Ascending aorta (tissue), 2 donors: Measurements from ENCODE around the gene DCBLD1. TPM values are rescaled to one million over a fixed set of nuclear protein-coding genes. Genes with fewer than 3 reads are reported as not detected.
"Not testable (repeated sequence)": the region's sequence is repeated elsewhere in the genome, so short reads cannot be mapped to it uniquely, and the experiment has no call there.

Experiments used
- DNase-seq, 2 donors: peaks; one replicate each; pipeline ENCODE4 v3.0.0-alpha.2; 2019; ENCODE audit warnings: low spot score in 2 of 2
- H3K27ac ChIP-seq, 2 donors: fragments of 200-600 bp; sonication (generic); one replicate each; pipeline ENCODE4 v1.5.1; 2016 to 2017; ENCODE audit warnings: mild to moderate bottlenecking in 1 of 2
- H3K27me3 ChIP-seq: fragments of 200-600 bp; sonication (generic); one replicate; pipeline ENCODE4 v1.5.1; 2017
- H3K36me3 ChIP-seq, 2 donors: fragments of 200-600 bp; sonication (generic); one replicate each; pipeline ENCODE4 v1.5.1; 2016
- H3K4me1 ChIP-seq, 2 donors: fragments of 200-600 bp; sonication (generic); one replicate each; pipeline ENCODE4 v1.5.1; 2016 to 2017; ENCODE audit warnings: mild to moderate bottlenecking in 1 of 2
- H3K4me3 ChIP-seq, 2 donors: fragments of 200-600 bp; sonication (generic); one replicate each; pipeline ENCODE4 v1.5.1; 2016 to 2017; ENCODE audit warnings: mild to moderate bottlenecking in 1 of 2
- H3K9me3 ChIP-seq, 2 donors: fragments of 200-600 bp; sonication (generic); one replicate each; pipeline ENCODE4 v1.5.1; 2016
- CTCF ChIP-seq, 3 experiments: fragments of 200-600 bp in 2 of 3; fragments of 450-650 bp in 1 of 3; sonication (generic) in 2 of 3; IDR thresholded peaks; one replicate each; pipeline ENCODE4 v1.5.1; 2016 to 2019; ENCODE audit warnings: antibody characterized with exemption in 3 of 3, mild to moderate bottlenecking in 1 of 3, moderate library complexity in 1 of 3
- intact Hi-C: fragments of 100-400 bp; cut with DNase I; formaldehyde crosslinking; loops from one replicate; pipeline ENCODE4 v1.15.1; 2023
- total RNA-seq: library from RNA; depleted of rRNA; stranded (reverse); fragments of >200 nt; gene quantifications from one replicate; pipeline ENCODE4 v1.1.0, GENCODE V29; 2016

DCBLD1 gene
- 0.85 TPM for total RNA-seq

- no peaks in the 10 kb centered on the region for H3K36me3 ChIP-seq
- peaks cover 4 to 7% of the 10 kb centered on the region in 2 donors for H3K4me1 ChIP-seq
- peak; percentile 16 to 89 for DNase-seq
- no peaks in the 10 kb centered on the region for H3K27me3 ChIP-seq
- H3K27ac ChIP-seq: peak within 1 kb of the TSS; percentile 87 to 91
- intact Hi-C loops: loop anchor here (1.0 to 5.0 kb wide), 5 partner anchors 32 to 1065 kb away; partner anchors contain the start of genes GOPC, NUS1 and PLN
- H3K9me3 ChIP-seq: no peaks in the 10 kb centered on the region
- H3K4me3 ChIP-seq: peak within 1 kb of the TSS; percentile 70 to 83
- TF ChIP-seq CTCF (IDR thresholded peaks at IDR 0.05): peak in 2 of 3 experiments; percentile 13 to 20
Observed at GRCh38 chr6:117482240-117483003, at the start of gene DCBLD1. DCBLD1 (plus strand) TSS chr6:117482674; CDS start chr6:117482782, 108 bp downstream.

- Histone ChIP-seq H3K27me3 (no peaks in the 10 kb centered on the region), H3K9me3 (no peaks in the 10 kb centered on the region), H3K4me3 (no peak overlapping the region), H3K27ac (no peak overlapping the region), H3K4me1 (no peaks in the 10 kb centered on the region), H3K36me3 (no peaks in the 10 kb centered on the region)
- intact Hi-C loops: no loop called here
- no peak for TF ChIP-seq CTCF (IDR thresholded peaks at IDR 0.05)
- DNase-seq: no peak
Observed at GRCh38 chr6:117440706-117441525, 41.6 kb upstream of the DCBLD1 start.

- no peak for DNase-seq
- H3K27me3 ChIP-seq: no peaks in the 10 kb centered on the region
- H3K36me3 ChIP-seq: no peaks in the 10 kb centered on the region
- intact Hi-C loops: no loop called here
- TF ChIP-seq CTCF (IDR thresholded peaks at IDR 0.05): no peak
- H3K27ac ChIP-seq: no peak overlapping the region
- no peak overlapping the region for H3K4me3 ChIP-seq
- H3K9me3 ChIP-seq: no peaks in the 10 kb centered on the region
- no peaks in the 10 kb centered on the region for H3K4me1 ChIP-seq
Observed at GRCh38 chr6:117441824-117442264, 40.6 kb upstream of the DCBLD1 start.

GRCh38 chr6:117442313-117442712 is 40.2 kb upstream of the DCBLD1 start:
- H3K36me3 ChIP-seq, intact Hi-C loops, H3K4me3 ChIP-seq, H3K4me1 ChIP-seq, H3K27ac ChIP-seq, H3K9me3 ChIP-seq, H3K27me3 ChIP-seq, DNase-seq: not testable (repeated sequence)

- Histone ChIP-seq H3K4me3 (no peak overlapping the region), H3K4me1 (peaks cover 0 to 11% of the 10 kb centered on the region in 2 donors), H3K36me3 (no peaks in the 10 kb centered on the region), H3K27me3 (no peaks in the 10 kb centered on the region), H3K9me3 (no peaks in the 10 kb centered on the region), H3K27ac (no peak overlapping the region)
- DNase-seq: no peak
- no peak for TF ChIP-seq CTCF (IDR thresholded peaks at IDR 0.05)
- intact Hi-C loops: no loop called here
Observed at GRCh38 chr6:117444600-117444999, 37.9 kb upstream of the DCBLD1 start.

GRCh38 chr6:117446861-117447260 is 35.6 kb upstream of the DCBLD1 start:
- intact Hi-C loops: loop anchor here (5.0 kb wide), 1 partner anchor 230 kb away; the partner anchor contains the start of gene NUS1
- peaks cover 0 to 13% of the 10 kb centered on the region in 2 donors for H3K4me1 ChIP-seq

More at GRCh38 chr6:117446861-117447260, 35.6 kb upstream of the DCBLD1 start:
- DNase-seq: no peak
- TF ChIP-seq CTCF (IDR thresholded peaks at IDR 0.05): no peak
- Histone ChIP-seq H3K27me3 (no peaks in the 10 kb centered on the region), H3K36me3 (no peaks in the 10 kb centered on the region), H3K9me3 (no peaks in the 10 kb centered on the region), H3K27ac (peak overlapping the region; percentile 3 to 40), H3K4me3 (no peak overlapping the region)
